ENCODE results near the gene SSTR3. TPM values are rescaled to one million over a fixed set of nuclear protein-coding genes. Genes with fewer than 3 reads are reported as not detected.

SSTR3 gene
- total RNA-seq, 2 experiments from 2014 or later: 3.5 to 3.6 TPM

- Mint-ChIP-seq H3K27ac (no peak overlapping the region), H3K4me1 (ENCODE audit: low read depth) (peaks cover 77% of the 10 kb centered on the region), H3K27me3 (ENCODE audit: low read depth) (no peaks in the 10 kb centered on the region), H3K36me3 (ENCODE audit: low read depth) (peaks cover 33% of the 10 kb centered on the region), H3K4me3 (no peak overlapping the region), H3K9me3 (ENCODE audit: insufficient read depth) (peaks cover 10% of the 10 kb centered on the region)
- ChIA-PET POLR2A (no interaction called here), CTCF (interaction anchor here (1.0 to 17.4 kb wide), 5 partner anchors 9 to 70 kb away, joined by 3 to 280 read pairs (median 3); no protein-coding TSS in a partner anchor)
- DNase-seq: no peak
- ATAC-seq: no peak
Observed at GRCh38 chr22:37190262-37190780, 22.0 kb downstream of the SSTR3 start.

DNA sequence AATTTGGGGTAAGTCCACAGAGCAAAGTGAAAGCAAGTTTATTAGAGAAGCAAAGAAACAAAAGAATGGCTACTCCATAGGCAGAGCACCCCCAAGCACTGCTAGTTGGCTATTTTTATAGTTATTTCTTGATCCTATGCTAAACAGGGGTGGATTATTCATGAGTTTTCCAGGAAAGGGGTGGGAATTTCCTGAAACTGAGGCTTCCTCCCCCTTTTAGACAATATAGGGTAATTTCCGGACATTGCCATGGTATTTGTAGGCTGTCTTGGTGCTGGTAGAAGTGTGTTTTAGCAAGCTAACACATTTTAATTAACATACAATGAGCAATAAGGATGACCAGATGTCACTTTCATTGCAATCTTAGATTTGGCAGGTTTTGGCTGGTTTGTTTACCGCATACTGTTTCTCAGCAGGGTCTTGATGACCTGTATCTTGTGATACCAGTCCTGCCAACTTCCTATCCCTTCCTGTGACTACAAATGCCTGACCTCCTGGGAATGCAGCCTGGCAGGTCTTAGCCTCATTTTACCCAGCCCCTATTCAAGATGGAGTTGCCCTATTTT, 23.3 kb downstream of the SSTR3 start:
- Mint-ChIP-seq H3K4me1 (ENCODE audit: low read depth) (peaks cover 77% of the 10 kb centered on the region), H3K27ac (peak overlapping the region; percentile 75)
- POLR2A ChIA-PET: interaction anchor here (0.6 to 2.7 kb wide), 2 partner anchors 9 to 47 kb away, joined by 3 to 11 read pairs; no protein-coding TSS in a partner anchor

GRCh38 chr22:37187891-37188761, 24.2 kb downstream of the SSTR3 start, which contains the start of gene C1QTNF6:
TSS of gene C1QTNF6 (minus strand) at chr22:37188247. CDS start at chr22:37188213, 34 bp downstream.
- ChIA-PET POLR2A (interaction anchor here (1.1 to 2.7 kb wide), 3 partner anchors 9 to 41 kb away, joined by 3 to 11 read pairs (median 6); no protein-coding TSS in a partner anchor), CTCF (interaction anchor here (4.4 to 17.4 kb wide), 2 partner anchors 10 to 24 kb away, joined by 25 to 280 read pairs; no protein-coding TSS in a partner anchor)
- H3K27ac Mint-ChIP-seq: peak within 1 kb of the TSS; percentile 75
- H3K4me3 Mint-ChIP-seq: peak within 1 kb of the TSS; percentile 39
- H3K36me3 Mint-ChIP-seq (ENCODE audit: low read depth): peaks cover 23% of the 10 kb centered on the region
- H3K9me3 Mint-ChIP-seq (ENCODE audit: insufficient read depth): peaks cover 10% of the 10 kb centered on the region
- H3K4me1 Mint-ChIP-seq (ENCODE audit: low read depth): peaks cover 77% of the 10 kb centered on the region
- H3K27me3 Mint-ChIP-seq (ENCODE audit: low read depth): no peaks in the 10 kb centered on the region
- ATAC-seq (no peak), DNase-seq (no peak)

More for the DNA sequence above, 23.3 kb downstream of the SSTR3 start:
- Mint-ChIP-seq H3K9me3 (ENCODE audit: insufficient read depth) (peaks cover 10% of the 10 kb centered on the region), H3K27me3 (ENCODE audit: low read depth) (no peaks in the 10 kb centered on the region), H3K4me3 (no peak overlapping the region), H3K36me3 (ENCODE audit: low read depth) (peaks cover 26% of the 10 kb centered on the region)
- ATAC-seq: no peak
- no peak for DNase-seq
- CTCF ChIA-PET: interaction anchor here (4.4 to 17.4 kb wide), 2 partner anchors 9 to 25 kb away, joined by 25 to 280 read pairs; no protein-coding TSS in a partner anchor

GRCh38 chr22:37187552-37187890, 24.8 kb downstream of the SSTR3 start:
- Mint-ChIP-seq H3K36me3 (ENCODE audit: low read depth) (peaks cover 17% of the 10 kb centered on the region), H3K4me3 (no peak overlapping the region), H3K27me3 (ENCODE audit: low read depth) (no peaks in the 10 kb centered on the region), H3K4me1 (ENCODE audit: low read depth) (peaks cover 77% of the 10 kb centered on the region), H3K27ac (peak overlapping the region; percentile 75), H3K9me3 (ENCODE audit: insufficient read depth) (peaks cover 7% of the 10 kb centered on the region)
- CTCF ChIA-PET: interaction anchor here (1.2 to 17.4 kb wide), 4 partner anchors 11 to 23 kb away, joined by 3 to 280 read pairs (median 14); no protein-coding TSS in a partner anchor
- no peak for ATAC-seq
- POLR2A ChIA-PET: interaction anchor here (0.6 to 2.7 kb wide), 8 partner anchors 10 to 450 kb away, joined by 3 to 11 read pairs (median 3); no protein-coding TSS in a partner anchor
- no peak for DNase-seq

DNA sequence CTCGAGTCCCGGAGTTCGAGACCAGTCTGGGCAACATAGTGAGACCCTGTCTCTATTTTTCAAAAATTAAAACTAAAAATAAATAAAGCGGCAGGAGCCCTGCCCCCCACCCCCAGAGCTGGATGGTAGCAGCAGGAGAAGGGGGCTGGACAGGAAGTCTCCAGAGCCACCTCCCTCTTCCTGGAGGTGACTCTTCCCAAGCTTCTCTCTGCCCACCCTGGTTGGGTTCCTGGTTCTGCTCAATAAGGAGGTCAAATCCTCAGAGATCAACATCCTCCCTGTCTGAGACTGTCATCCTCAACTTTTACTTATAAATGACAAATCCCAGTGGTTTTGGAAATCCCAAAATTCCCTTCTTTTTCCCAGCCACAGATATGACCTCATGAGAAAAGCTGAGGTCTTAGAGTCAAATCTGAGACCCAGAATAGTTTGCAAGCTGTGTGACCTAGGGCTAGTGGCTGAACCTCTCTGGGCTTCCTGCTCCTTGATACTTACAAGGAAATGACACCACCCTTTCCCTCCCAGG, 25.2 kb downstream of the SSTR3 start:
- POLR2A ChIA-PET: interaction anchor here (0.6 to 2.7 kb wide), 9 partner anchors 10 to 451 kb away, joined by 3 to 11 read pairs (median 3); no protein-coding TSS in a partner anchor
- H3K9me3 Mint-ChIP-seq (ENCODE audit: insufficient read depth): peaks cover 2% of the 10 kb centered on the region
- CTCF ChIA-PET: interaction anchor here (1.1 to 17.4 kb wide), 5 partner anchors 11 to 107 kb away, joined by 3 to 280 read pairs (median 4); no protein-coding TSS in a partner anchor
- peak overlapping the region; percentile 86 for H3K27ac Mint-ChIP-seq
- H3K4me3 Mint-ChIP-seq: peak overlapping the region; percentile 39
- peaks cover 75% of the 10 kb centered on the region for H3K4me1 Mint-ChIP-seq (ENCODE audit: low read depth)
- no peak for DNase-seq
- H3K36me3 Mint-ChIP-seq (ENCODE audit: low read depth): peaks cover 16% of the 10 kb centered on the region
- no peaks in the 10 kb centered on the region for H3K27me3 Mint-ChIP-seq (ENCODE audit: low read depth)
- ATAC-seq: no peak

- peaks cover 80% of the 10 kb centered on the region for H3K4me1 Mint-ChIP-seq (ENCODE audit: low read depth)
- no peaks in the 10 kb centered on the region for H3K27me3 Mint-ChIP-seq (ENCODE audit: low read depth)
- H3K27ac Mint-ChIP-seq: peak overlapping the region; percentile 86
- ATAC-seq (peak; percentile 84), DNase-seq (peak; percentile 80)
- H3K4me3 Mint-ChIP-seq: peak overlapping the region; percentile 39
- ChIA-PET CTCF (interaction anchor here (1.1 to 17.4 kb wide), 5 partner anchors 12 to 107 kb away, joined by 3 to 280 read pairs (median 4); no protein-coding TSS in a partner anchor), POLR2A (interaction anchor here (0.8 to 2.7 kb wide), 8 partner anchors 9 to 451 kb away, joined by 3 to 11 read pairs (median 3); no protein-coding TSS in a partner anchor)
- H3K9me3 Mint-ChIP-seq (ENCODE audit: insufficient read depth): no peaks in the 10 kb centered on the region
- H3K36me3 Mint-ChIP-seq (ENCODE audit: low read depth): peaks cover 15% of the 10 kb centered on the region
Observed at GRCh38 chr22:37186228-37186996, 25.9 kb downstream of the SSTR3 start.

GRCh38 chr22:37185646-37186227, 26.5 kb downstream of the SSTR3 start:
- H3K9me3 Mint-ChIP-seq (ENCODE audit: insufficient read depth): no peaks in the 10 kb centered on the region
- POLR2A ChIA-PET: interaction anchor here (0.8 to 1.1 kb wide), 2 partner anchors 57 to 59 kb away, joined by 3 read pairs; no protein-coding TSS in a partner anchor
- CTCF ChIA-PET: interaction anchor here (1.1 to 17.4 kb wide), 3 partner anchors 13 to 106 kb away, joined by 3 to 280 read pairs (median 25); no protein-coding TSS in a partner anchor
- H3K27ac Mint-ChIP-seq: peak overlapping the region; percentile 86
- peaks cover 80% of the 10 kb centered on the region for H3K4me1 Mint-ChIP-seq (ENCODE audit: low read depth)
- no peak for DNase-seq
- H3K36me3 Mint-ChIP-seq (ENCODE audit: low read depth): peaks cover 12% of the 10 kb centered on the region
- no peaks in the 10 kb centered on the region for H3K27me3 Mint-ChIP-seq (ENCODE audit: low read depth)
- H3K4me3 Mint-ChIP-seq: no peak overlapping the region
- no peak for ATAC-seq

DNA sequence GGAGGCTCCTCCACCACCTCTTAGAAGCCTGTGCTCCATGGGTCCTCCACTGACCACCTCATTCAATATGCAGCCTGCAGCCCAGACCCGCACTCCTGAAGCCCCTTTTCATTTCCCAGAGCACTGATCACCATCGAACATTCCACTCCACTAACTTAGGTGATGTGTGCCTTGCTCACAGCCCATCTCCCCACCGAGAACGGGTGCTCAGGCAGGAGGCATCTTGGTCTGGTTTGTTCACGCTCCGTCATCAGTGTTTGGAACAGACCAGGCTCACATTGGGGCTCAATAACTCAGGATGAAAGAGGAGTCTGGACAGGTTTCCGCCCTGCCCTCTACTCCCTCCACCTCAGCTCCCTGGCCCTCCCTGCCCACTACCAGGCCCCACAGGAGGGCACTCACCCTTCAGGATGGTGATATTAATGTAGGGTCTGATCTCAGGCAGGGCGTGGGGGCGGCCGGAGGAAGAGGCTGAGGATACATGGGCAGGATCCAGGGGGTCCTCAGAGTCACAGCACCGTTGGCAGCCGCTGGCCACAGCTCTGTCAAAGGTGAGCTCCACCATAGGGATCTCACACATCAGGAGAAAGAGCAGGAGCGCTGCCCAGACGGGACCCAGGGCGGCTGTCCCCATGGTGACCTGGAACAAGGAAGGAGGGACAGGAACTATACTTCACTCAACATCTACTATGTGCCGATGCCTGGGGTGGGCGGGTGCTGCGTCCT, 27.3 kb downstream of the SSTR3 start:
- Mint-ChIP-seq H3K4me1 (ENCODE audit: low read depth) (peaks cover 80% of the 10 kb centered on the region), H3K36me3 (ENCODE audit: low read depth) (peaks cover 8% of the 10 kb centered on the region), H3K4me3 (no peak overlapping the region), H3K27ac (peak overlapping the region; percentile 62), H3K27me3 (ENCODE audit: low read depth) (no peaks in the 10 kb centered on the region), H3K9me3 (ENCODE audit: insufficient read depth) (no peaks in the 10 kb centered on the region)
- CTCF ChIA-PET: interaction anchor here (0.9 to 17.4 kb wide), 3 partner anchors 13 to 409 kb away, joined by 3 to 280 read pairs (median 25); partner anchors contain the start of gene IFT27
- no peak for DNase-seq
- POLR2A ChIA-PET: interaction anchor here (1.5 kb wide), 1 partner anchor 8 kb away, joined by 4 read pairs; no protein-coding TSS in a partner anchor
- ATAC-seq: no peak

DNA sequence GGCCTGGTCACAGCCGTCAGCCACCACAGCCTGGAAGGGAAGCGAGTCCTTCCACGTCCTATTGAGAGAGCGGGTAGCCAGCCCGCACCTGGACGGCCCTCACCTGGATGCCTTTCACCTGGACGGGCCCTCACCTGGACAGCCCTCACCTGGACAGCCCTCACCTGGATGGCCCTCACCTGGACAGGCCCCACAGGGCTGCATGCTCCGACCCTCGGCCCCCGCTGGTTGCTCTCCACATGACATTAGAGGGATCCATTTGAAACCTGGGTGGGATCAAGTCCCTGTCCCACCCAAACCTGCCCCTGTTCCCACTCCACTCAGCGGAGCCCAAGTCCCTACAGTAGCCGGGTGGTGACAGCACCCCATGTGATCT, 27.9 kb downstream of the SSTR3 start:
- Mint-ChIP-seq H3K9me3 (ENCODE audit: insufficient read depth) (no peaks in the 10 kb centered on the region), H3K4me1 (ENCODE audit: low read depth) (peaks cover 76% of the 10 kb centered on the region), H3K27ac (no peak overlapping the region), H3K36me3 (ENCODE audit: low read depth) (peaks cover 2% of the 10 kb centered on the region), H3K27me3 (ENCODE audit: low read depth) (no peaks in the 10 kb centered on the region), H3K4me3 (no peak overlapping the region)
- ATAC-seq: no peak
- ChIA-PET POLR2A (interaction anchor here (0.8 to 1.7 kb wide), 5 partner anchors 8 to 108 kb away, joined by 3 to 6 read pairs (median 4); no protein-coding TSS in a partner anchor), CTCF (interaction anchor here (0.6 to 17.4 kb wide), 9 partner anchors 9 to 408 kb away, joined by 3 to 280 read pairs (median 8); partner anchors contain the start of genes IFT27 and IL2RB)
- no peak for DNase-seq
